ENCODE results near the gene CCER1.

The CCER1 gene, protein sequence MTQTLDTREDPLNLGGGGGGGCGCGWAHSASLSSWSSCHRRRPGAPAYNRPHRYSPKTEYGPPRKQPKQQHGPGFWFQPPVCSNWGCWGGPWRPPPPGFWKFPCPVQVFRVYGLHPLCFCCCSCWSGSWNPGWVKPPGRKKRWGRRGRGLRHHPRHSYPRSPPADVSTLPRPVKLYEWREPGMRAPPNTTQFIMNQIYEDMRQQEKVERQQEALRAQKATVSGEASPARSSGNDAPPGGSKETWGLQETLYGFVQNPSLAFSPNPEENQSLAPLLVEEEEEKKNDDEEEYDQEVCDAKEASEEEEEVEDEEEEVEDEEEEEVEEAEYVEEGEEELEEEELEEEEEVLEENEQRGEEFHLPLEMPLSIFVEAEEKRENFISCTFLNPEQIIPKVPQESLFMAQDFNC

DNA sequence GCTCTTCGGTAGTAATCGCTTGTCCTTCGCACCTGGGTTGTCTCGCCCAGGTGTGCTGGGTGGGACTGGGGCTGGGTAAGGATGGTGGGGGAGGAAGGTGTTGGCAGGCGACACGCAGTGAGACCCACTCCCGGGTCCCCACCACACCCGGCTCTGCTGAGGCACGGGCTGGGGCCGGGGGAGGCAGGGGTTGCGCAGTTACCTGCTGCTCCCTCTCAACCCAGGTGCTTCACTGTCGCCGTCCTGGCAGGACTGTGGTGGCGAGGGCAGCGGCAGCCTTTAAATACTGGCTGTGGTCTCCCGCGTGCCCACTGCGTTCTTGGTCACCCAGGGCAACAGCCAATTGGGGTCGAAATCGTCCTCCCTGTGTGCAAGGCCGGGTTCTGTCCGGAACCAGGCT, at the start of gene CCER1:
Gene CCER1 (minus strand): TSS at position 256 of the 400 bp plus-strand sequence. CDS start 434 bp downstream, outside the sequence.
- H3K9me3 ChIP-seq (ENCODE audit: control insufficient read depth, insufficient read depth, low read length): no peaks in the 10 kb centered on the region
- no peak within 1 kb of the TSS for H3K4me2 ChIP-seq (ENCODE audit: low read length)
- no peaks in the 10 kb centered on the region for H3K36me3 ChIP-seq (ENCODE audit: control insufficient read depth, low read length)
- no peaks in the 10 kb centered on the region for H3K79me2 ChIP-seq (ENCODE audit: control insufficient read depth, low read length)
- H3K4me3 ChIP-seq (ENCODE audit: low read length): no peak within 1 kb of the TSS
- TF ChIP-seq, protein P1, sequence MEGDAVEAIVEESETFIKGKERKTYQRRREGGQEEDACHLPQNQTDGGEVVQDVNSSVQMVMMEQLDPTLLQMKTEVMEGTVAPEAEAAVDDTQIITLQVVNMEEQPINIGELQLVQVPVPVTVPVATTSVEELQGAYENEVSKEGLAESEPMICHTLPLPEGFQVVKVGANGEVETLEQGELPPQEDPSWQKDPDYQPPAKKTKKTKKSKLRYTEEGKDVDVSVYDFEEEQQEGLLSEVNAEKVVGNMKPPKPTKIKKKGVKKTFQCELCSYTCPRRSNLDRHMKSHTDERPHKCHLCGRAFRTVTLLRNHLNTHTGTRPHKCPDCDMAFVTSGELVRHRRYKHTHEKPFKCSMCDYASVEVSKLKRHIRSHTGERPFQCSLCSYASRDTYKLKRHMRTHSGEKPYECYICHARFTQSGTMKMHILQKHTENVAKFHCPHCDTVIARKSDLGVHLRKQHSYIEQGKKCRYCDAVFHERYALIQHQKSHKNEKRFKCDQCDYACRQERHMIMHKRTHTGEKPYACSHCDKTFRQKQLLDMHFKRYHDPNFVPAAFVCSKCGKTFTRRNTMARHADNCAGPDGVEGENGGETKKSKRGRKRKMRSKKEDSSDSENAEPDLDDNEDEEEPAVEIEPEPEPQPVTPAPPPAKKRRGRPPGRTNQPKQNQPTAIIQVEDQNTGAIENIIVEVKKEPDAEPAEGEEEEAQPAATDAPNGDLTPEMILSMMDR (IDR thresholded peaks at IDR 0.05; ENCODE audit: low read depth, low read length, poor library complexity, severe bottlenecking): no peak
- TF ChIP-seq EZH2phosphoT487 (IDR thresholded peaks at IDR 0.05; ENCODE audit: borderline replicate concordance, low read length): no peak
- no peaks in the 10 kb centered on the region for H3F3A ChIP-seq (ENCODE audit: control insufficient read depth, insufficient read depth)
- H3K27me3 ChIP-seq (ENCODE audit: control insufficient read depth, low read length): no peaks in the 10 kb centered on the region
- H3K9me2 ChIP-seq (replicated peaks; ENCODE audit: control insufficient read depth, low read length): no peaks in the 10 kb centered on the region
- H4K20me1 ChIP-seq (ENCODE audit: control insufficient read depth, insufficient read depth, low read depth, low read length): no peaks in the 10 kb centered on the region
- no peaks in the 10 kb centered on the region for H3K4me1 ChIP-seq (ENCODE audit: control insufficient read depth, low read length)
- no peak within 1 kb of the TSS for H3K27ac ChIP-seq (ENCODE audit: low read depth, low read length)

DNA sequence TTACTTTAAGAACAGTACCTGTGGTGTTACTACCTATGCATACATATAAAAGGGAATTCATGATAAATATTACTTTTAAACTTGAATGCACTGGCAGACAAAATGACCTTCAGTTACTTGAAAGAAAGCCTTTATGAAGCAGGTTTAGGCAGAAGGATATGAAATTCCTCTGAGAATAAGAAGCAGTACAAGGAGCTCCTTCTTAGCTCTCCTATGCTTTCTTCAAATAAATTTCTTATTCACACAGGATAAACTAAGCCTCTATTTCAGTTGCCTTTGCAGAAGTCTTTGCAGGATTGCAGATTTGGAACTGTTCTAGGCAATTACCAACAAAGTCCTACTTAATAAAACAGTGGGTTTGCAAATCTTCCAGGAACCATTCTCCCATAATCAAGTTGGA, 48.8 kb upstream of the CCER1 start:
- H4K20me1 ChIP-seq (ENCODE audit: control insufficient read depth, insufficient read depth, low read depth, low read length): no peaks in the 10 kb centered on the region
- H3K36me3 ChIP-seq (ENCODE audit: control insufficient read depth, low read length): no peaks in the 10 kb centered on the region
- no peaks in the 10 kb centered on the region for H3K9me2 ChIP-seq (replicated peaks; ENCODE audit: control insufficient read depth, low read length)
- no peaks in the 10 kb centered on the region for H3K4me1 ChIP-seq (ENCODE audit: control insufficient read depth, low read length)
- H3F3A ChIP-seq (ENCODE audit: control insufficient read depth, insufficient read depth): no peaks in the 10 kb centered on the region
- H3K9me3 ChIP-seq (ENCODE audit: control insufficient read depth, insufficient read depth, low read length): no peaks in the 10 kb centered on the region
- H3K4me3 ChIP-seq (ENCODE audit: low read length): no peak overlapping the region
- TF ChIP-seq EZH2phosphoT487 (IDR thresholded peaks at IDR 0.05; ENCODE audit: borderline replicate concordance, low read length): no peak
- TF ChIP-seq, protein P1 (IDR thresholded peaks at IDR 0.05; ENCODE audit: low read depth, low read length, poor library complexity, severe bottlenecking): no peak
- no peaks in the 10 kb centered on the region for H3K79me2 ChIP-seq (ENCODE audit: control insufficient read depth, low read length)
- H3K27me3 ChIP-seq (ENCODE audit: control insufficient read depth, low read length): no peaks in the 10 kb centered on the region
- no peak overlapping the region for H3K4me2 ChIP-seq (ENCODE audit: low read length)
- H3K27ac ChIP-seq (ENCODE audit: low read depth, low read length): no peak overlapping the region

DNA sequence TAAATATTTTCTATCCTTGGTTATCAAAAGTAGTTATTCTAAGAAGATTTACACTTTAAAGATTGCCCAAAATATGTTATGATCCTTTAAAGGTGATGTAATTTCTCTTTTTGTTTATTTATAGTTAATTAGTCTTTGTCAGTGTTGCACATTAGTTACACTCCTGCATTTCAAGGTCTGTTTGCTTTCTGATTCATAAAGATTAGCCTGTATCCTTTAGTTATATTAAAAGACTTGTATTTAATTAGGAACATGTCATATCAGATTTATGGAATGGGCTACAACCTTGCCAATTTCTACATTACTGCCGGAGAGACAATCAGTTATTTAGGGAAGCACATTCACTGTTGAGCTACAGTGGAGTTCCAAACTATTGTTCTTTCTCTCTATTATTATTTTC, 46.3 kb upstream of the CCER1 start:
- H3F3A ChIP-seq (ENCODE audit: control insufficient read depth, insufficient read depth): no peaks in the 10 kb centered on the region

More for the DNA sequence above, 46.3 kb upstream of the CCER1 start:
- H3K79me2 ChIP-seq (ENCODE audit: control insufficient read depth, low read length): no peaks in the 10 kb centered on the region
- H3K4me3 ChIP-seq (ENCODE audit: low read length): no peak overlapping the region
- TF ChIP-seq EZH2phosphoT487 (IDR thresholded peaks at IDR 0.05; ENCODE audit: borderline replicate concordance, low read length): no peak
- TF ChIP-seq, protein P1 (IDR thresholded peaks at IDR 0.05; ENCODE audit: low read depth, low read length, poor library complexity, severe bottlenecking): no peak
- no peaks in the 10 kb centered on the region for H3K9me3 ChIP-seq (ENCODE audit: control insufficient read depth, insufficient read depth, low read length)
- no peaks in the 10 kb centered on the region for H3K4me1 ChIP-seq (ENCODE audit: control insufficient read depth, low read length)
- H3K36me3 ChIP-seq (ENCODE audit: control insufficient read depth, low read length): no peaks in the 10 kb centered on the region
- H4K20me1 ChIP-seq (ENCODE audit: control insufficient read depth, insufficient read depth, low read depth, low read length): no peaks in the 10 kb centered on the region
- no peak overlapping the region for H3K27ac ChIP-seq (ENCODE audit: low read depth, low read length)
- H3K27me3 ChIP-seq (ENCODE audit: control insufficient read depth, low read length): no peaks in the 10 kb centered on the region
- H3K9me2 ChIP-seq (replicated peaks; ENCODE audit: control insufficient read depth, low read length): no peaks in the 10 kb centered on the region
- no peak overlapping the region for H3K4me2 ChIP-seq (ENCODE audit: low read length)
